Measurements from ENCODE around the gene EFS.

DNA sequence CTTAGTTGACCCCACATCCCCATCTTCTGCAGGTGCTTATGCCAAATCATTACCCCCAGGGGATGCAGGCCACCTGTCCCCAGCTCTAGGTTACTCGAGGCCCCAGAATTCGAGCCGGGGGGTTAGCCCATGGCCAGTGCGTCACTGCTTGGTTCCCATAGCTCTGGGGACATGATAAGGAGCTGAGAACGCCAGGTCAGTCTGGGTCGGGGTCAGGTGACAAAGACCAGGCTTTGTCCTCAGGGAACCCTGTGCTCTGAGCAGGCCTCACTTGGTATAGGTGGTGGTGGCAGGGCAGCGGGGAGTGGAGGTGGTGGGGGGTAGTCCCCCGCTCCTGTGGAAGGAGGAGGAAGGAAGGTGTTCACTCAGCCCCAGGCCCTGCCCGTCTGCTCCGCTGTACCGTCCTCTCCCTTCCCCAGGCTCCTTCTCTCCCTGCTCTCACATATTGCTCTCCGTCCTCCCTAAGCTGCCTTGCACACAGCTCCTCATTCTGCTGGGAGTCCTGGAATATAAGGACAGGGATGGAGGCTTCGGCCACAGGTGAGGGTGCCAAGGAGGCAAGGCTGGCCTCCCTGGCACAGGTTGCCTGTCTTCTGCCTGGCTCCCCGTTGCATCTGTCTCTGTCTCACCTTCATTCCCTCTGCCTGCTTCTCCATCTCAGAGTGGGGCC, 45.1 kb upstream of the EFS start:
- TF ChIP-seq ELF4 (IDR thresholded peaks at IDR 0.05) (no peak), BHLHE40 (IDR thresholded peaks at IDR 0.05; ENCODE audit: borderline replicate concordance) (no peak), PKNOX1 (IDR thresholded peaks at IDR 0.05) (no peak), SUZ12 (IDR thresholded peaks at IDR 0.05) (no peak), FOXK2 (IDR thresholded peaks at IDR 0.05) (no peak), FOXM1 (IDR thresholded peaks at IDR 0.05; ENCODE audit: borderline replicate concordance) (no peak), TARDBP (IDR thresholded peaks at IDR 0.05) (no peak), L3MBTL2 (conservative IDR thresholded peaks at IDR 0.05) (no peak), LEF1 (IDR thresholded peaks at IDR 0.05; ENCODE audit: borderline replicate concordance) (no peak), ARNT (IDR thresholded peaks at IDR 0.05) (no peak), SP1 (IDR thresholded peaks at IDR 0.05) (no peak), HDGF (IDR thresholded peaks at IDR 0.05; ENCODE audit: borderline replicate concordance) (no peak)
